HCT116 (cell line): ENCODE results near the gene PHF2. TPM values are rescaled to one million over a fixed set of nuclear protein-coding genes. Genes with fewer than 3 reads are reported as not detected.

Experiments
- ATAC-seq: fragments of 200-7000 bp; cut with Tn5 transposase; 2 replicates; pipeline ENCODE4 v1.9.1; 2020; ENCODE audit warnings: mild to moderate bottlenecking, moderate library complexity
- BruUV-seq: library from RNA; stranded (reverse); fragments of 400-500 nt; replicated peaks from 2 replicates; lab custom pipeline; 2021; lab: Mats Ljungman, UMichigan
- CTCF ChIA-PET: fragments of 300-600 bp; sonication (Branson Sonifier 250); formaldehyde crosslinking; loops from one replicate; lab custom pipeline; 2021; ENCODE audit warnings: antibody characterized with exemption; lab: Charles Lee
- POLR2A ChIA-PET: fragments of 300-600, 350-600 bp; sonication (Branson Sonifier 250); formaldehyde crosslinking; loops from one replicate; lab custom pipeline; 2021; ENCODE audit warnings: antibody characterized with exemption; lab: Charles Lee
- RAD21 ChIA-PET, 2 experiments: fragments of 300-600 bp; sonication (Branson Sonifier 250); formaldehyde crosslinking; loops; one replicate each; lab custom pipeline; 2023; ENCODE audit warnings: low total read pairs in 2 of 2; ENCODE audit not compliant: uncharacterized antibody in 2 of 2, unreplicated experiment in 2 of 2, low non-redundant PET in 1 of 2; lab: Charles Lee
- DNase-seq: peaks from one replicate; pipeline ENCODE4 v3.0.0-alpha.2; 2010; ENCODE audit warnings: low read depth, low spot score
- H2AFZ ChIP-seq: fragments of 200-600 bp; shearing (Covaris generic), sonication (generic); 2 replicates; pipeline ENCODE4 v1.6.1; 2017; ENCODE audit warnings: low read depth, mixed run types, mixed read lengths, antibody characterized with exemption, low read length; ENCODE audit not compliant: poor library complexity, severe bottlenecking
- H3K27ac ChIP-seq: 2 replicates; pipeline ENCODE4 v1.5.1; 2012; ENCODE audit warnings: low read depth, low read length
- H3K27me3 ChIP-seq: fragments of 200-600 bp; sonication (generic); 2 replicates; pipeline ENCODE4 v1.6.1; 2016; ENCODE audit warnings: mixed run types, low read length, mixed read lengths; ENCODE audit not compliant: insufficient read depth
- H3K36me3 ChIP-seq, 2 experiments: fragments of 200-500 bp in 1 of 2; fragments of 200-600 bp in 1 of 2; sonication (Bioruptor generic) in 1 of 2; sonication (generic) in 1 of 2; 2 replicates each; pipeline versions ENCODE4 v1.5.1 to v1.6.1; 2014 to 2016; ENCODE audit warnings: low read length in 2 of 2, inconsistent platforms in 1 of 2, mixed read lengths in 1 of 2, mixed run types in 1 of 2; ENCODE audit not compliant: insufficient read depth in 2 of 2, control insufficient read depth in 1 of 2
- H3K4me1 ChIP-seq, 2 experiments: fragments of 200-600 bp in 1 of 2; sonication (generic) in 1 of 2; 2 replicates each; pipeline versions ENCODE4 v1.5.1 to v1.6.1; 2012 to 2017; ENCODE audit warnings: low read length in 2 of 2, inconsistent platforms in 1 of 2, mild to moderate bottlenecking in 1 of 2, mixed read lengths in 1 of 2, mixed run types in 1 of 2, moderate library complexity in 1 of 2; ENCODE audit not compliant: insufficient read depth in 2 of 2, control insufficient read depth in 1 of 2
- H3K4me2 ChIP-seq: fragments of 200-600 bp; sonication (generic); 2 replicates; pipeline ENCODE4 v1.6.1; 2017; ENCODE audit warnings: mixed run types, low read length, mixed read lengths
- H3K4me3 ChIP-seq, 2 experiments: fragments of 200-600 bp in 1 of 2; sonication (generic) in 1 of 2; replicated peaks in 1 of 2; 2 replicates each; pipeline ENCODE4 v1.5.1; 2011 to 2016; ENCODE audit warnings: low read length in 2 of 2, control low read depth in 1 of 2, low read depth in 1 of 2, mild to moderate bottlenecking in 1 of 2, mixed read lengths in 1 of 2, mixed run types in 1 of 2
- H3K79me2 ChIP-seq: fragments of 200-600 bp; sonication (generic); 2 replicates; pipeline ENCODE4 v1.6.1; 2017; ENCODE audit warnings: mild to moderate bottlenecking, mixed run types, low read length, moderate library complexity, mixed read lengths; ENCODE audit not compliant: insufficient read depth
- H3K9ac ChIP-seq: fragments of 200-600 bp; sonication (generic); 2 replicates; pipeline ENCODE4 v1.6.1; 2016; ENCODE audit warnings: low read length, mixed read lengths
- H3K9me2 ChIP-seq: fragments of 200-600 bp; sonication (generic), shearing (Covaris generic); 2 replicates; pipeline ENCODE4 v1.6.1; 2017; ENCODE audit warnings: mixed run types, mild to moderate bottlenecking, moderate library complexity; ENCODE audit not compliant: insufficient read depth
- H3K9me3 ChIP-seq, 2 experiments: fragments of 200-500 bp in 1 of 2; fragments of 200-600 bp in 1 of 2; sonication (Bioruptor generic) in 1 of 2; sonication (generic) in 1 of 2; 2 replicates each; pipeline ENCODE4 v1.6.1; 2014 to 2017; ENCODE audit warnings: low read length in 2 of 2, mixed read lengths in 2 of 2, inconsistent platforms in 1 of 2, low read depth in 1 of 2, mild to moderate bottlenecking in 1 of 2, mixed run types in 1 of 2, moderate library complexity in 1 of 2; ENCODE audit not compliant: control insufficient read depth in 1 of 2, insufficient read depth in 1 of 2
- H4K20me1 ChIP-seq: fragments of 200-600 bp; sonication (generic), shearing (Covaris generic); 2 replicates; pipeline ENCODE4 v1.6.1; 2017; ENCODE audit warnings: mixed run types, mild to moderate bottlenecking, moderate library complexity; ENCODE audit not compliant: insufficient read depth
- ATF3 ChIP-seq: IDR thresholded peaks from 2 replicates; pipeline ENCODE4 v1.6.1; 2012
- CBX3 ChIP-seq: IDR thresholded peaks from 2 replicates; pipeline ENCODE4 v1.6.1; 2012; ENCODE audit warnings: low read depth
- CTCF ChIP-seq, 3 experiments: fragments of 200-600 bp in 1 of 3; sonication (generic) in 1 of 3; IDR thresholded peaks in 2 of 3; conservative IDR thresholded peaks in 1 of 3; 2 replicates each; pipeline ENCODE4 v1.5.1; 2012 to 2017; ENCODE audit warnings: low read depth in 2 of 3, low read length in 2 of 3, antibody characterized with exemption in 1 of 3, borderline replicate concordance in 1 of 3, control low read depth in 1 of 3, mild to moderate bottlenecking in 1 of 3, mixed read lengths in 1 of 3, mixed run types in 1 of 3, moderate library complexity in 1 of 3; ENCODE audit not compliant: insufficient read depth in 1 of 3
- ELF1 ChIP-seq: IDR thresholded peaks from 2 replicates; pipeline ENCODE4 v1.6.1; 2012; ENCODE audit warnings: low read depth, borderline replicate concordance
- POLR2A ChIP-seq: IDR thresholded peaks from 2 replicates; pipeline ENCODE4 v1.7.0; 2011; ENCODE audit warnings: borderline replicate concordance; ENCODE audit not compliant: insufficient read depth, insufficient read length; ENCODE audit errors: extremely low read depth
- SIN3A ChIP-seq: IDR thresholded peaks from 2 replicates; pipeline ENCODE4 v1.6.1; 2012; ENCODE audit warnings: low read depth
- TCF7L2 ChIP-seq: IDR thresholded peaks from 2 replicates; pipeline ENCODE4 v1.7.0; 2011; ENCODE audit warnings: borderline replicate concordance, inconsistent platforms; ENCODE audit not compliant: insufficient read depth, insufficient read length; ENCODE audit errors: extremely low read depth
- YY1 ChIP-seq: IDR thresholded peaks from 2 replicates; pipeline ENCODE4 v1.6.1; 2011; ENCODE audit warnings: low read length, low read depth, moderate library complexity, mild to moderate bottlenecking; ENCODE audit not compliant: insufficient replicate concordance; ENCODE audit errors: extremely low read depth
- ZNF274 ChIP-seq: fragments of 200-500 bp; sonication (Bioruptor generic); IDR thresholded peaks from 2 replicates; pipeline ENCODE4 v1.6.1; 2014; ENCODE audit warnings: mild to moderate bottlenecking, low read depth, low read length, inconsistent platforms
- intact Hi-C: fragments of 100-400 bp; cut with micrococcal nuclease; formaldehyde crosslinking; loops from 2 replicates; pipeline ENCODE4 v1.10.0; 2022
- total RNA-seq: library from RNA; stranded (reverse); gene quantifications from one replicate; pipeline ENCODE4 v1.2.1, GENCODE V29; 2021; ENCODE audit not compliant: unreplicated experiment

PHF2 gene
- total RNA-seq, 1 experiment from 2014 or later, result 20.6 TPM

- Histone ChIP-seq H3K79me2 (no peaks in the 10 kb centered on the region), H3K4me3 (no peak overlapping the region), H3K9ac (no peak overlapping the region), H2AFZ (no peak overlapping the region), H3K9me2 (no peaks in the 10 kb centered on the region), H3K36me3 (no peaks in the 10 kb centered on the region), H3K27ac (no peak overlapping the region), H3K4me2 (no peak overlapping the region), H3K9me3 (no peaks in the 10 kb centered on the region), H4K20me1 (no peaks in the 10 kb centered on the region), H3K4me1 (no peaks in the 10 kb centered on the region), H3K27me3 (no peaks in the 10 kb centered on the region)
- CTCF ChIA-PET, result no interaction called here
- intact Hi-C loops, result no loop called here
- ATAC-seq, result no peak
- DNase-seq, result no peak
- POLR2A ChIA-PET, result no interaction called here
- no TSS peak for BruUV-seq
- TF ChIP-seq ELF1, result no peak
- no peak for TF ChIP-seq TCF7L2
- RAD21 ChIA-PET, result no interaction called here
These were observed 149.0 kb downstream of the PHF2 start for GRCh38 chr9:93725382-93725781.

- TF ChIP-seq SIN3A (no peak), YY1 (no peak), TCF7L2 (no peak), CTCF (IDR thresholded peaks at IDR 0.05 in 2 of 3, conservative IDR thresholded peaks at IDR 0.05 in 1 of 3; ENCODE audit: borderline replicate concordance in 1 of 3, insufficient read depth in 1 of 3, low read depth in 2 of 3, low read length in 2 of 3) (no peak), ATF3 (no peak), CBX3 (no peak), POLR2A (no peak), ZNF274 (no peak)
- Histone ChIP-seq H3K36me3 (no peaks in the 10 kb centered on the region), H3K9me2 (no peaks in the 10 kb centered on the region), H3K27ac (no peak overlapping the region), H3K4me2 (no peak overlapping the region), H2AFZ (no peak overlapping the region), H3K9ac (no peak overlapping the region), H4K20me1 (no peaks in the 10 kb centered on the region), H3K79me2 (no peaks in the 10 kb centered on the region), H3K4me3 (no peak overlapping the region), H3K9me3 (no peaks in the 10 kb centered on the region), H3K4me1 (no peaks in the 10 kb centered on the region), H3K27me3 (no peaks in the 10 kb centered on the region)
- ChIA-PET CTCF (no interaction called here), RAD21 (no interaction called here), POLR2A (no interaction called here)
- no peak for ATAC-seq
- no TSS peak for BruUV-seq
- intact Hi-C loops, result no loop called here
- no peak for DNase-seq
These were observed 149.8 kb downstream of the PHF2 start for GRCh38 chr9:93726147-93726546.
